WTC11 (cell line): ENCODE data around the gene ARHGAP26.

Experiments used
- CBFB ChIP-seq: sonication (generic); formaldehyde crosslinking; IDR thresholded peaks from 2 replicates; pipeline ENCODE4 v1.8.1; 2022; ENCODE audit warnings: mild to moderate bottlenecking, low read depth, missing genetic modification reagents
- ELF4 ChIP-seq: sonication (generic); formaldehyde crosslinking; IDR thresholded peaks from 2 replicates; pipeline ENCODE4 v1.8.1; 2022; ENCODE audit warnings: low read depth, mild to moderate bottlenecking, moderate library complexity, missing genetic modification reagents
- ETV6 ChIP-seq: sonication (generic); formaldehyde crosslinking; IDR thresholded peaks from 2 replicates; pipeline ENCODE4 v1.8.1; 2022; ENCODE audit warnings: mild to moderate bottlenecking, missing genetic modification reagents
- NR2C2 ChIP-seq: sonication (generic); formaldehyde crosslinking; IDR thresholded peaks from 2 replicates; pipeline ENCODE4 v1.8.0; 2022; ENCODE audit warnings: mild to moderate bottlenecking, missing genetic modification reagents
- TF ChIP-seq, protein P1 (sequence below): sonication (generic); formaldehyde crosslinking; IDR thresholded peaks from 2 replicates; pipeline ENCODE4 v1.8.1; 2022; ENCODE audit warnings: mild to moderate bottlenecking, moderate library complexity, missing genetic modification reagents
- TF ChIP-seq, protein P2 (sequence below): fragments of 200-600 bp; IDR thresholded peaks from 2 replicates; pipeline ENCODE4 v1.8.0; 2022; ENCODE audit warnings: antibody characterized with exemption
- TF ChIP-seq, protein P3 (sequence below): sonication (generic); formaldehyde crosslinking; IDR thresholded peaks from 2 replicates; pipeline ENCODE4 v1.8.0; 2022; ENCODE audit warnings: mild to moderate bottlenecking, missing genetic modification reagents
- TF ChIP-seq, protein P4 (sequence below): sonication (generic); formaldehyde crosslinking; IDR thresholded peaks from 2 replicates; pipeline ENCODE4 v1.8.1; 2022; ENCODE audit warnings: low read depth, missing genetic modification reagents, borderline replicate concordance
- TF ChIP-seq, protein P5 (sequence below): sonication (generic); formaldehyde crosslinking; IDR thresholded peaks from 2 replicates; pipeline ENCODE4 v1.8.1; 2023; ENCODE audit warnings: mild to moderate bottlenecking, missing genetic modification reagents
- TF ChIP-seq, protein P6 (sequence below): sonication (generic); formaldehyde crosslinking; IDR thresholded peaks from 2 replicates; pipeline ENCODE4 v1.8.0; 2022; ENCODE audit warnings: mild to moderate bottlenecking, missing genetic modification reagents
- TF ChIP-seq, protein P7 (sequence below): sonication (generic); formaldehyde crosslinking; IDR thresholded peaks from 2 replicates; pipeline ENCODE4 v1.8.1; 2022; ENCODE audit warnings: low read depth, mild to moderate bottlenecking, moderate library complexity, missing genetic modification reagents, borderline replicate concordance

DNA sequence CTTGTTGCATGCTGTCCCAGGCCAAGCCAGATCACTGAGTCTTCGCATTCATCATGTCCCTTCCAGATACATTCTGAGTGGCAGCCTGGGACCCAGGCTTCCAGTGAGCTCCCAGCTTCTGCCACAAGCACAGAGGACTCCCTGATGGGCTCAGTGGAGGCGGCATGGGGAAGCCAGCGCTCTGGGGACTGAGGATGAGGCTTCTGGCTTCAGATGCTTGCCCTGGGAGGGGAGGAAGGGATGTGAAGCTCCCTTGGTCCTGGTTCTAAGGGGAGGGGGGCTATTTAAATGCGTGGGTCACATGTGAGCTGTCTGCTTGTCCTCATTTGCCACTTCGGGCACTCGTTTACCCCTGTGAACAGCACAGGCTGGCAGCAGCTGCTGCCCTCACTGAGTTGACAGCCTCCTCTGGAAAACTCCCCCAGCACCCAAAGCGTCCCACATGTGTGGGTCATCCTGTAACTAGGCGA is 459.3 kb downstream of the ARHGAP26 start:
- TF ChIP-seq, protein P1, sequence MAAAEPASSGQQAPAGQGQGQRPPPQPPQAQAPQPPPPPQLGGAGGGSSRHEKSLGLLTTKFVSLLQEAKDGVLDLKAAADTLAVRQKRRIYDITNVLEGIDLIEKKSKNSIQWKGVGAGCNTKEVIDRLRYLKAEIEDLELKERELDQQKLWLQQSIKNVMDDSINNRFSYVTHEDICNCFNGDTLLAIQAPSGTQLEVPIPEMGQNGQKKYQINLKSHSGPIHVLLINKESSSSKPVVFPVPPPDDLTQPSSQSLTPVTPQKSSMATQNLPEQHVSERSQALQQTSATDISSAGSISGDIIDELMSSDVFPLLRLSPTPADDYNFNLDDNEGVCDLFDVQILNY (CRISPR knock-in tag), result no peak
- TF ChIP-seq, protein P2, sequence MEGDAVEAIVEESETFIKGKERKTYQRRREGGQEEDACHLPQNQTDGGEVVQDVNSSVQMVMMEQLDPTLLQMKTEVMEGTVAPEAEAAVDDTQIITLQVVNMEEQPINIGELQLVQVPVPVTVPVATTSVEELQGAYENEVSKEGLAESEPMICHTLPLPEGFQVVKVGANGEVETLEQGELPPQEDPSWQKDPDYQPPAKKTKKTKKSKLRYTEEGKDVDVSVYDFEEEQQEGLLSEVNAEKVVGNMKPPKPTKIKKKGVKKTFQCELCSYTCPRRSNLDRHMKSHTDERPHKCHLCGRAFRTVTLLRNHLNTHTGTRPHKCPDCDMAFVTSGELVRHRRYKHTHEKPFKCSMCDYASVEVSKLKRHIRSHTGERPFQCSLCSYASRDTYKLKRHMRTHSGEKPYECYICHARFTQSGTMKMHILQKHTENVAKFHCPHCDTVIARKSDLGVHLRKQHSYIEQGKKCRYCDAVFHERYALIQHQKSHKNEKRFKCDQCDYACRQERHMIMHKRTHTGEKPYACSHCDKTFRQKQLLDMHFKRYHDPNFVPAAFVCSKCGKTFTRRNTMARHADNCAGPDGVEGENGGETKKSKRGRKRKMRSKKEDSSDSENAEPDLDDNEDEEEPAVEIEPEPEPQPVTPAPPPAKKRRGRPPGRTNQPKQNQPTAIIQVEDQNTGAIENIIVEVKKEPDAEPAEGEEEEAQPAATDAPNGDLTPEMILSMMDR, result no peak
- TF ChIP-seq NR2C2 (no peak), CBFB (no peak), ETV6 (CRISPR knock-in tag) (no peak), ELF4 (CRISPR knock-in tag) (no peak)
- TF ChIP-seq, protein P3, sequence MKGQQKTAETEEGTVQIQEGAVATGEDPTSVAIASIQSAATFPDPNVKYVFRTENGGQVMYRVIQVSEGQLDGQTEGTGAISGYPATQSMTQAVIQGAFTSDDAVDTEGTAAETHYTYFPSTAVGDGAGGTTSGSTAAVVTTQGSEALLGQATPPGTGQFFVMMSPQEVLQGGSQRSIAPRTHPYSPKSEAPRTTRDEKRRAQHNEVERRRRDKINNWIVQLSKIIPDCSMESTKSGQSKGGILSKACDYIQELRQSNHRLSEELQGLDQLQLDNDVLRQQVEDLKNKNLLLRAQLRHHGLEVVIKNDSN (CRISPR knock-in tag), result no peak
- TF ChIP-seq, protein P4, sequence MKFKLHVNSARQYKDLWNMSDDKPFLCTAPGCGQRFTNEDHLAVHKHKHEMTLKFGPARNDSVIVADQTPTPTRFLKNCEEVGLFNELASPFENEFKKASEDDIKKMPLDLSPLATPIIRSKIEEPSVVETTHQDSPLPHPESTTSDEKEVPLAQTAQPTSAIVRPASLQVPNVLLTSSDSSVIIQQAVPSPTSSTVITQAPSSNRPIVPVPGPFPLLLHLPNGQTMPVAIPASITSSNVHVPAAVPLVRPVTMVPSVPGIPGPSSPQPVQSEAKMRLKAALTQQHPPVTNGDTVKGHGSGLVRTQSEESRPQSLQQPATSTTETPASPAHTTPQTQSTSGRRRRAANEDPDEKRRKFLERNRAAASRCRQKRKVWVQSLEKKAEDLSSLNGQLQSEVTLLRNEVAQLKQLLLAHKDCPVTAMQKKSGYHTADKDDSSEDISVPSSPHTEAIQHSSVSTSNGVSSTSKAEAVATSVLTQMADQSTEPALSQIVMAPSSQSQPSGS, result no peak
- TF ChIP-seq, protein P5, sequence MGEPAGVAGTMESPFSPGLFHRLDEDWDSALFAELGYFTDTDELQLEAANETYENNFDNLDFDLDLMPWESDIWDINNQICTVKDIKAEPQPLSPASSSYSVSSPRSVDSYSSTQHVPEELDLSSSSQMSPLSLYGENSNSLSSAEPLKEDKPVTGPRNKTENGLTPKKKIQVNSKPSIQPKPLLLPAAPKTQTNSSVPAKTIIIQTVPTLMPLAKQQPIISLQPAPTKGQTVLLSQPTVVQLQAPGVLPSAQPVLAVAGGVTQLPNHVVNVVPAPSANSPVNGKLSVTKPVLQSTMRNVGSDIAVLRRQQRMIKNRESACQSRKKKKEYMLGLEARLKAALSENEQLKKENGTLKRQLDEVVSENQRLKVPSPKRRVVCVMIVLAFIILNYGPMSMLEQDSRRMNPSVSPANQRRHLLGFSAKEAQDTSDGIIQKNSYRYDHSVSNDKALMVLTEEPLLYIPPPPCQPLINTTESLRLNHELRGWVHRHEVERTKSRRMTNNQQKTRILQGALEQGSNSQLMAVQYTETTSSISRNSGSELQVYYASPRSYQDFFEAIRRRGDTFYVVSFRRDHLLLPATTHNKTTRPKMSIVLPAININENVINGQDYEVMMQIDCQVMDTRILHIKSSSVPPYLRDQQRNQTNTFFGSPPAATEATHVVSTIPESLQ (CRISPR knock-in tag), result no peak
- TF ChIP-seq, protein P6, sequence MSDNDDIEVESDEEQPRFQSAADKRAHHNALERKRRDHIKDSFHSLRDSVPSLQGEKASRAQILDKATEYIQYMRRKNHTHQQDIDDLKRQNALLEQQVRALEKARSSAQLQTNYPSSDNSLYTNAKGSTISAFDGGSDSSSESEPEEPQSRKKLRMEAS, result no peak
- TF ChIP-seq, protein P7, sequence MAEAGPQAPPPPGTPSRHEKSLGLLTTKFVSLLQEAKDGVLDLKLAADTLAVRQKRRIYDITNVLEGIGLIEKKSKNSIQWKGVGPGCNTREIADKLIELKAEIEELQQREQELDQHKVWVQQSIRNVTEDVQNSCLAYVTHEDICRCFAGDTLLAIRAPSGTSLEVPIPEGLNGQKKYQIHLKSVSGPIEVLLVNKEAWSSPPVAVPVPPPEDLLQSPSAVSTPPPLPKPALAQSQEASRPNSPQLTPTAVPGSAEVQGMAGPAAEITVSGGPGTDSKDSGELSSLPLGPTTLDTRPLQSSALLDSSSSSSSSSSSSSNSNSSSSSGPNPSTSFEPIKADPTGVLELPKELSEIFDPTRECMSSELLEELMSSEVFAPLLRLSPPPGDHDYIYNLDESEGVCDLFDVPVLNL (CRISPR knock-in tag), result no peak
